HG03097 (cell line): ENCODE measurements around the gene ADK.

Source experiments
- ATAC-seq: cut with Tn5 transposase; IDR thresholded peaks from one replicate; pipeline ENCODE4 v1.9.1; 2021; ENCODE audit not compliant: unreplicated experiment, low FRiP score

ADK gene

GRCh38 chr10:74752371-74753040, 601.5 kb downstream of the ADK start:
- ATAC-seq, result no peak

- no peak for ATAC-seq
Observed at GRCh38 chr10:74753442-74754211, 602.6 kb downstream of the ADK start.

GRCh38 chr10:74754381-74754821, 603.4 kb downstream of the ADK start:
- no peak for ATAC-seq

- no peak for ATAC-seq
Observed at GRCh38 chr10:74755273-74755672, 604.3 kb downstream of the ADK start.
